Measurements from ENCODE around the gene CDC16. TPM values are rescaled to one million over a fixed set of nuclear protein-coding genes. Genes with fewer than 3 reads are reported as not detected.
"Not testable (repeated sequence)": the region's sequence is repeated elsewhere in the genome, so short reads cannot be mapped to it uniquely, and the experiment has no call there.

The CDC16 gene
- polyA plus RNA-seq, 1 experiment, result 112 TPM

DNA sequence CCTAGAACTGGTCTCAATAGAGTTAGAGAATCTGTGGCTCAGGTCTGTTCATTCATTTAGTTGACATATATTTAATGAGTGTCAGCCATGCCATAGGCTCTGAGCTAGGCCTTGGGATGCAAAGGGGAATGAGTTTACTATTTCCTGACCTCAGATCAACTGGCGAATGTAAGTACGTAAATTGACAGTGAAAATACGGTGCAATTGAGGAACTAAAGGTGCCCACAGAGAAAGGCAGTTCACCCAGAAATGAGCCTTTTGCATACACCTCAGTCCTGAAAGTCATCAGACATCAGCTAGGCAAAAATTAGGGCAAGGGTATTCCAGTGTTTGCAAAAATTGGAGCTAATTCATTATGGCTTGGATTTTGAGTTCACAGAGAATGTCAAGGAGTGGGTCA lies 26.1 kb downstream of the CDC16 start:
- Histone ChIP-seq H3K27ac (ENCODE audit: low read depth, low read length) (no peak overlapping the region), H3K9me3 (ENCODE audit: control insufficient read depth, insufficient read depth, low read length) (no peaks in the 10 kb centered on the region), H3K4me3 (ENCODE audit: low read depth, low read length) (no peak overlapping the region), H3K27me3 (ENCODE audit: control insufficient read depth, insufficient read depth, low read length) (no peaks in the 10 kb centered on the region)
- CTCF ChIA-PET, result no interaction called here
- TF ChIP-seq, protein P1, sequence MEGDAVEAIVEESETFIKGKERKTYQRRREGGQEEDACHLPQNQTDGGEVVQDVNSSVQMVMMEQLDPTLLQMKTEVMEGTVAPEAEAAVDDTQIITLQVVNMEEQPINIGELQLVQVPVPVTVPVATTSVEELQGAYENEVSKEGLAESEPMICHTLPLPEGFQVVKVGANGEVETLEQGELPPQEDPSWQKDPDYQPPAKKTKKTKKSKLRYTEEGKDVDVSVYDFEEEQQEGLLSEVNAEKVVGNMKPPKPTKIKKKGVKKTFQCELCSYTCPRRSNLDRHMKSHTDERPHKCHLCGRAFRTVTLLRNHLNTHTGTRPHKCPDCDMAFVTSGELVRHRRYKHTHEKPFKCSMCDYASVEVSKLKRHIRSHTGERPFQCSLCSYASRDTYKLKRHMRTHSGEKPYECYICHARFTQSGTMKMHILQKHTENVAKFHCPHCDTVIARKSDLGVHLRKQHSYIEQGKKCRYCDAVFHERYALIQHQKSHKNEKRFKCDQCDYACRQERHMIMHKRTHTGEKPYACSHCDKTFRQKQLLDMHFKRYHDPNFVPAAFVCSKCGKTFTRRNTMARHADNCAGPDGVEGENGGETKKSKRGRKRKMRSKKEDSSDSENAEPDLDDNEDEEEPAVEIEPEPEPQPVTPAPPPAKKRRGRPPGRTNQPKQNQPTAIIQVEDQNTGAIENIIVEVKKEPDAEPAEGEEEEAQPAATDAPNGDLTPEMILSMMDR (IDR thresholded peaks at IDR 0.05; ENCODE audit: low read depth, low read length), result no peak
- DNase-seq (ENCODE audit: low read depth, low spot score), result no peak
- POLR2A ChIA-PET, result no interaction called here

- Histone ChIP-seq H3K27me3 (ENCODE audit: control insufficient read depth, insufficient read depth, low read length) (no peaks in the 10 kb centered on the region), H3K9me3 (ENCODE audit: control insufficient read depth, insufficient read depth, low read length) (no peaks in the 10 kb centered on the region), H3K4me3 (ENCODE audit: low read depth, low read length) (no peak overlapping the region), H3K27ac (ENCODE audit: low read depth, low read length) (no peak overlapping the region)
- ChIA-PET CTCF (no interaction called here), POLR2A (no interaction called here)
- TF ChIP-seq, protein P1 (IDR thresholded peaks at IDR 0.05; ENCODE audit: low read depth, low read length), result no peak
- DNase-seq (ENCODE audit: low read depth, low spot score), result no peak
Measured at GRCh38 chr13:114261328-114261965, 26.8 kb downstream of the CDC16 start.

DNA sequence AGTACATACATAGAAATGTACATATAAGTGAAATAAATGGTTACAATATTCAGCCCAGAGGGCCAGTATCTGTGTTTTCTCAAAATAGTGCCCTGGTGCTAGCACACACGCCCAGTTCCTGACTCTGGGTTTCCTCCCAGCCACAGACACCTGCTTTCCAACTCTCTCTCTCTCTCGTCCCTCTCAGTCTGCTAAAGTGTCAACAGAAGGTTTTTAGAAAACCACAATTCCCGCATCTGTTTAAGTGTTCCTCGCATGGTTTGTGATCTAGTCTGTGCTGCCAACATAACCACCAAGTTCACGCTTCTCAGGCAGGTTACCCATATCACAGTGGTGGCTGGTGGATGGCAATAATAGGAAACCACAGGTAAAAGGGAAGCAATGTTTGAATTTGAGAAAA lies 28.9 kb downstream of the CDC16 start:
- ChIA-PET POLR2A (no interaction called here), CTCF (no interaction called here)
- H3K27ac ChIP-seq (ENCODE audit: low read depth, low read length), result no peak overlapping the region
- no peak overlapping the region for H3K4me3 ChIP-seq (ENCODE audit: low read depth, low read length)
- TF ChIP-seq, protein P1 (IDR thresholded peaks at IDR 0.05; ENCODE audit: low read depth, low read length), result no peak
- H3K27me3 ChIP-seq (ENCODE audit: control insufficient read depth, insufficient read depth, low read length), result no peaks in the 10 kb centered on the region
- no peak for DNase-seq (ENCODE audit: low read depth, low spot score)
- H3K9me3 ChIP-seq (ENCODE audit: control insufficient read depth, insufficient read depth, low read length), result no peaks in the 10 kb centered on the region

DNA sequence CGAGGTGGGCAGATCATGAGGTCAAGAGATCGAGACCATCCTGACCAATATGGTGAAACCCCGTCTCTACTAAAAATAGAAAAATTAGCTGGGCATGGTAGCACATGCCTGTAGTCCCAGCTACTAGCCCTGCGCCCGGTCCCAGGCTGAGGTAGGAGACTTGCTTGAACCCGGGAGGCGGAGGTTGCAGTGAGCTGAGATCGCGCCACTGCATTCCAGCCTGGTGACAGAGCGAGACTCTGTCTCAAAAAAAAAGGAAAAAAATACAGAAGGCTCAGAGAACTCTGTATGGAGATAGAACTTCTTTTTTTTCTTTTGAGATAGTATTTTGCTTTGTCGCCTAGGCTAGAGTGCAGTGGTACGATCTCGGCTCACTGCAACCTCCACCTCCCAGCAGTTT lies 29.6 kb downstream of the CDC16 start:
- peak overlapping the region; percentile 52 for H3K27ac ChIP-seq (ENCODE audit: low read depth, low read length)
- H3K27me3 ChIP-seq (ENCODE audit: control insufficient read depth, insufficient read depth, low read length); H3K9me3 ChIP-seq (ENCODE audit: control insufficient read depth, insufficient read depth, low read length); DNase-seq (ENCODE audit: low read depth, low spot score); H3K4me3 ChIP-seq (ENCODE audit: low read depth, low read length); POLR2A ChIA-PET; CTCF ChIA-PET: not testable (repeated sequence)

- TF ChIP-seq, protein P1 (IDR thresholded peaks at IDR 0.05; ENCODE audit: low read depth, low read length), result no peak
- H3K27ac ChIP-seq (ENCODE audit: low read depth, low read length), result peak overlapping the region; percentile 41
- no peaks in the 10 kb centered on the region for H3K9me3 ChIP-seq (ENCODE audit: control insufficient read depth, insufficient read depth, low read length)
- no peaks in the 10 kb centered on the region for H3K27me3 ChIP-seq (ENCODE audit: control insufficient read depth, insufficient read depth, low read length)
- ChIA-PET CTCF (no interaction called here), POLR2A (interaction anchor here (0.5 to 1.0 kb wide), 2 partner anchors 16 to 75 kb away, joined by 3 to 5 read pairs; partner anchors contain the start of gene UPF3A)
- no peak overlapping the region for H3K4me3 ChIP-seq (ENCODE audit: low read depth, low read length)
- no peak for DNase-seq (ENCODE audit: low read depth, low spot score)
Measured at GRCh38 chr13:114264886-114265611, 30.4 kb downstream of the CDC16 start.

Data from AG04450 (cell line).